ENCODE data around the gene ZNF300. TPM values are rescaled to one million over a fixed set of nuclear protein-coding genes. Genes with fewer than 3 reads are reported as not detected.
"Not testable (repeated sequence)": the region's sequence is repeated elsewhere in the genome, so short reads cannot be mapped to it uniquely, and the experiment has no call there.

ZNF300 gene
- total and polyA plus RNA-seq, 2 donors, result 3.7 to 21.3 TPM

GRCh38 chr5:150860246-150860821 lies 44.4 kb downstream of the ZNF300 start:
- no peaks in the 10 kb centered on the region for H3K36me3 ChIP-seq (ENCODE audit: insufficient read depth)
- no peak for DNase-seq (ENCODE audit: extremely low spot score)
- no peaks in the 10 kb centered on the region for H3K4me1 ChIP-seq (ENCODE audit: insufficient read depth)
- no peak overlapping the region for H3K4me3 ChIP-seq (ENCODE audit: low read depth, low read length)
- H3K27ac ChIP-seq (ENCODE audit: low read depth), result no peak overlapping the region
- 74% methylated on average over 2 of the region's 2 CpGs for WGBS

GRCh38 chr5:150856700-150857099 lies 48.1 kb downstream of the ZNF300 start:
- H3K27ac ChIP-seq (ENCODE audit: low read depth); DNase-seq (ENCODE audit: extremely low spot score); H3K36me3 ChIP-seq (ENCODE audit: insufficient read depth); H3K4me1 ChIP-seq (ENCODE audit: insufficient read depth); H3K4me3 ChIP-seq (ENCODE audit: low read depth, low read length): not testable (repeated sequence)
- WGBS, result 85% methylated on average over 3 of the region's 3 CpGs

- Histone ChIP-seq H3K27ac (ENCODE audit: low read depth) (no peak overlapping the region), H3K4me1 (ENCODE audit: insufficient read depth) (no peaks in the 10 kb centered on the region), H3K4me3 (ENCODE audit: low read depth, low read length) (no peak overlapping the region), H3K36me3 (ENCODE audit: insufficient read depth) (no peaks in the 10 kb centered on the region)
- 87% methylated on average over 2 of the region's 2 CpGs for WGBS
- no peak for DNase-seq (ENCODE audit: extremely low spot score)
Measured at GRCh38 chr5:150853561-150853960, 51.2 kb downstream of the ZNF300 start.

GRCh38 chr5:150851039-150851438 lies 53.7 kb downstream of the ZNF300 start:
- 55% methylated on average over 3 of the region's 3 CpGs for WGBS
- Histone ChIP-seq H3K36me3 (ENCODE audit: insufficient read depth) (no peaks in the 10 kb centered on the region), H3K4me3 (ENCODE audit: low read depth, low read length) (no peak overlapping the region), H3K27ac (ENCODE audit: low read depth) (no peak overlapping the region), H3K4me1 (ENCODE audit: insufficient read depth) (no peaks in the 10 kb centered on the region)
- no peak for DNase-seq (ENCODE audit: extremely low spot score)

- DNase-seq (ENCODE audit: extremely low spot score), result no peak
- H3K27ac ChIP-seq (ENCODE audit: low read depth), result no peak overlapping the region
- 78% methylated on average over 4 of the region's 4 CpGs for WGBS
- no peak overlapping the region for H3K4me3 ChIP-seq (ENCODE audit: low read depth, low read length)
- no peaks in the 10 kb centered on the region for H3K4me1 ChIP-seq (ENCODE audit: insufficient read depth)
- no peaks in the 10 kb centered on the region for H3K36me3 ChIP-seq (ENCODE audit: insufficient read depth)
Measured at GRCh38 chr5:150848271-150848670, 56.5 kb downstream of the ZNF300 start.

- Histone ChIP-seq H3K4me3 (ENCODE audit: low read depth, low read length) (no peak overlapping the region), H3K4me1 (ENCODE audit: insufficient read depth) (no peaks in the 10 kb centered on the region), H3K27ac (ENCODE audit: low read depth) (no peak overlapping the region), H3K36me3 (ENCODE audit: insufficient read depth) (no peaks in the 10 kb centered on the region)
- 49% methylated on average over 5 of the region's 5 CpGs for WGBS
- no peak for DNase-seq (ENCODE audit: extremely low spot score)
Measured at GRCh38 chr5:150847334-150847695, 57.5 kb downstream of the ZNF300 start.

- Histone ChIP-seq H3K36me3 (ENCODE audit: insufficient read depth) (no peaks in the 10 kb centered on the region), H3K4me3 (ENCODE audit: low read depth, low read length) (no peak overlapping the region), H3K4me1 (ENCODE audit: insufficient read depth) (no peaks in the 10 kb centered on the region), H3K27ac (ENCODE audit: low read depth) (no peak overlapping the region)
- peak; percentile 76 for DNase-seq (ENCODE audit: extremely low spot score)
- WGBS, result 56% methylated on average over 22 of the region's 22 CpGs
Measured at GRCh38 chr5:150846654-150847333, 58.0 kb downstream of the ZNF300 start.

GRCh38 chr5:150846308-150846653 lies 58.5 kb downstream of the ZNF300 start, which contains the start of gene IRGM:
TSS of gene IRGM (plus strand) at chr5:150846521. CDS start at chr5:150848124, 1,603 bp downstream.
- not testable (repeated sequence) for H3K36me3 ChIP-seq (ENCODE audit: insufficient read depth); H3K4me1 ChIP-seq (ENCODE audit: insufficient read depth); H3K4me3 ChIP-seq (ENCODE audit: low read depth, low read length); H3K27ac ChIP-seq (ENCODE audit: low read depth); DNase-seq (ENCODE audit: extremely low spot score)
- WGBS, result 74% methylated on average over 3 of the region's 3 CpGs

- WGBS, result 86% methylated on average over 32 of the region's 32 CpGs
- not testable (repeated sequence) for H3K4me1 ChIP-seq (ENCODE audit: insufficient read depth); H3K27ac ChIP-seq (ENCODE audit: low read depth); H3K4me3 ChIP-seq (ENCODE audit: low read depth, low read length); H3K36me3 ChIP-seq (ENCODE audit: insufficient read depth); DNase-seq (ENCODE audit: extremely low spot score)
Measured at GRCh38 chr5:150845185-150845859, 59.5 kb downstream of the ZNF300 start.

Other genes starting within 250 kb of the ZNF300 start
- 3.2 TPM for gene MYOZ3, start 243.7 kb downstream of the ZNF300 start, total RNA-seq
- gene MYOZ3, start 243.7 kb downstream of the ZNF300 start, polyA plus RNA-seq, result 1.5 TPM
- gene RBM22, start 203.9 kb downstream of the ZNF300 start, total RNA-seq, result 31.1 TPM
- 28.3 TPM for gene RBM22, start 203.9 kb downstream of the ZNF300 start, polyA plus RNA-seq
- 95.5 TPM for gene DCTN4, start 146.0 kb downstream of the ZNF300 start, total RNA-seq
- 29.4 TPM for gene DCTN4, start 146.0 kb downstream of the ZNF300 start, polyA plus RNA-seq
- gene SMIM3, start 126.2 kb downstream of the ZNF300 start, total RNA-seq, result 10.2 TPM
- gene SMIM3, start 126.2 kb downstream of the ZNF300 start, polyA plus RNA-seq, result 37.1 TPM
- not detected for gene IRGM, start 58.5 kb downstream of the ZNF300 start, total RNA-seq
- gene IRGM, start 58.5 kb downstream of the ZNF300 start, polyA plus RNA-seq, result 0.16 TPM
- gene GPX3, start 115.6 kb upstream of the ZNF300 start, total RNA-seq, result 8.6 TPM
- gene GPX3, start 115.6 kb upstream of the ZNF300 start, polyA plus RNA-seq, result 1,418 TPM
- 32.4 TPM for gene TNIP1, start 176.1 kb upstream of the ZNF300 start, total RNA-seq
- 69.3 TPM for gene TNIP1, start 176.1 kb upstream of the ZNF300 start, polyA plus RNA-seq